CD4-positive, alpha-beta T cell treated with Interferon gamma for 1 hour (primary cell): ENCODE data around the gene BPI.
"Not testable (repeated sequence)": the region's sequence is repeated elsewhere in the genome, so short reads cannot be mapped to it uniquely, and the experiment has no call there.

Source experiments
- DNase-seq: peaks from one replicate; pipeline ENCODE4 v3.0.0-alpha.2; 2020

BPI gene

GRCh38 chr20:38339521-38339896 lies 35.6 kb downstream of the BPI start:
- DNase-seq: not testable (repeated sequence)

- DNase-seq: no peak
These were observed 36.0 kb downstream of the BPI start for GRCh38 chr20:38339997-38340396.

GRCh38 chr20:38340693-38341092 lies 36.7 kb downstream of the BPI start:
- no peak for DNase-seq

GRCh38 chr20:38342216-38342615 lies 38.3 kb downstream of the BPI start:
- DNase-seq: no peak

- DNase-seq: no peak
These were observed 38.9 kb downstream of the BPI start for GRCh38 chr20:38342713-38343310.

GRCh38 chr20:38343311-38344106 lies 39.6 kb downstream of the BPI start:
- no peak for DNase-seq

GRCh38 chr20:38344107-38344701 lies 40.2 kb downstream of the BPI start:
- DNase-seq: no peak

GRCh38 chr20:38345643-38346042 lies 41.7 kb downstream of the BPI start:
- DNase-seq: no peak

- no peak for DNase-seq
These were observed 42.3 kb downstream of the BPI start, which contains the start of gene LBP for GRCh38 chr20:38346247-38346651. LBP (plus strand) TSS chr20:38346482; CDS start chr20:38346517, 35 bp downstream.

- DNase-seq: no peak
These were observed 42.8 kb downstream of the BPI start for GRCh38 chr20:38346741-38347140.

- no peak for DNase-seq
These were observed 45.9 kb downstream of the BPI start for GRCh38 chr20:38349856-38350255.

- DNase-seq: no peak
These were observed 47.2 kb downstream of the BPI start for GRCh38 chr20:38350879-38351775.

- DNase-seq: no peak
These were observed 49.4 kb downstream of the BPI start for GRCh38 chr20:38353316-38353715.

- no peak for DNase-seq
These were observed 50.3 kb downstream of the BPI start for GRCh38 chr20:38354227-38354626.

GRCh38 chr20:38355161-38356012 lies 51.4 kb downstream of the BPI start:
- DNase-seq: no peak

GRCh38 chr20:38357653-38358207 lies 53.8 kb downstream of the BPI start:
- peak; percentile 5 for DNase-seq

- DNase-seq: no peak
These were observed 54.6 kb downstream of the BPI start for GRCh38 chr20:38358556-38358955.

- no peak for DNase-seq
These were observed 59.2 kb downstream of the BPI start for GRCh38 chr20:38363004-38363747.

- DNase-seq: peak; percentile 11
These were observed 65.4 kb downstream of the BPI start for GRCh38 chr20:38369389-38369788.

- DNase-seq: no peak
These were observed 68.8 kb downstream of the BPI start for GRCh38 chr20:38372806-38373205.
